ENCODE results near the gene HECA. TPM values are rescaled to one million over a fixed set of nuclear protein-coding genes. Genes with fewer than 3 reads are reported as not detected.

HECA gene
- total and polyA plus RNA-seq, 10 of the 15 experiments (the other 5 are each of a cell fraction or from before 2014, with no cell fraction given) = 0.52 to 7.2 (median 2.7) TPM

GRCh38 chr6:139187489-139187888, 52.6 kb downstream of the HECA start (continued):
- TF ChIP-seq IRF5 (IDR thresholded peaks at IDR 0.05; ENCODE audit: borderline replicate concordance) (no peak), EGR1 (IDR thresholded peaks at IDR 0.05; ENCODE audit: borderline replicate concordance in 1 of 2, low read depth in 2 of 2, low read length in 2 of 2) (no peak), NKRF (conservative IDR thresholded peaks at IDR 0.05) (no peak), PAX8 (IDR thresholded peaks at IDR 0.05) (no peak), RUNX3 (IDR thresholded peaks at IDR 0.05; ENCODE audit: low read length) (no peak), HDAC2 (IDR thresholded peaks at IDR 0.05) (no peak), PAX5 (IDR thresholded peaks at IDR 0.05; ENCODE audit: borderline replicate concordance, low read depth, low read length) (no peak)

DNA sequence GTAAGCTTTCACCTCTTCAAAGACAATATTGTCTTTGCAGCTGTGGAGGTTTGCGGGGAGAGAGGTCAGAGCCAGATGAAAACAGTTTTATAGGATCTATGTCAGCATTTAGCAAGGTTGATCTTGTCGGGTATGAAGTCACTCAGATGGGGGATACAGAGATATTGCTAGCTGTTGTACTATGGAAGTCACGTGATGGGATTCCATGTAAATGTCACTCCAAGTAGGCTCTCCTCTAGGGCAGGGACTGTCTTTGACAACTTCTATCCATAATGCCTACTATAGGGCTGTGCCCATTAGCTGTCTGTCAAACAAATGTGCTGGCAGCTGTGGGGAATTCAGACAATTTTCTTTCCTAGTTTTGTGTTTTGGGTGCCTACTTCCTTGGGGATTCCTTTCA, 54.8 kb downstream of the HECA start:
- no peak overlapping the region for H2AFZ ChIP-seq (ENCODE audit: control insufficient read depth, low read depth, low read length)
- no peak overlapping the region for H3K4me2 ChIP-seq (ENCODE audit: control insufficient read depth, insufficient read depth)
- H3K27me3 ChIP-seq (replicated peaks in 1 of 2; ENCODE audit: control insufficient read depth in 2 of 2, insufficient read depth in 2 of 2, low read length in 1 of 2) = no peaks in the 10 kb centered on the region
- FAIRE-seq = no peak
- no TSS peak for BruUV-seq (replicated peaks)
- H3K9me3 ChIP-seq (replicated peaks; ENCODE audit: control insufficient read depth, insufficient read depth, low read length) = no peaks in the 10 kb centered on the region
- ChIA-PET SMC1A (ENCODE audit: uncharacterized antibody, unreplicated experiment) (interaction anchor here (0.6 to 1.3 kb wide), 5 partner anchors 10 to 664 kb away, joined by 3 to 5 read pairs (median 3); no protein-coding TSS in a partner anchor), CTCF (interaction anchor here (0.6 kb wide), 1 partner anchor 928 kb away, joined by 3 read pairs; no protein-coding TSS in a partner anchor), RAD21 (ENCODE audit: unreplicated experiment) (no interaction called here), POLR2A (no interaction called here)
- H3K4me1 ChIP-seq (ENCODE audit: control insufficient read depth, insufficient read depth, low read length) = no peaks in the 10 kb centered on the region
- intact Hi-C loops (cut with micrococcal nuclease; ENCODE audit: unreplicated experiment) = no loop called here
- H3K9ac ChIP-seq (ENCODE audit: control insufficient read depth, insufficient read depth, low read length) = no peak overlapping the region
- in situ Hi-C loops (cut with MboI) = no loop called here
- DNase-seq (ENCODE audit: low read depth, low spot score) = no peak
- no peaks in the 10 kb centered on the region for H3K36me3 ChIP-seq (ENCODE audit: control insufficient read depth in 2 of 2, insufficient read depth in 2 of 2, low read length in 1 of 2)
- H4K20me1 ChIP-seq (ENCODE audit: control insufficient read depth, insufficient read depth) = no peaks in the 10 kb centered on the region
- TF ChIP-seq GATAD2B (conservative IDR thresholded peaks at IDR 0.05; ENCODE audit: low read depth) (no peak), RFX5 (IDR thresholded peaks at IDR 0.05; ENCODE audit: low read depth, low read length) (no peak), CTCF (IDR thresholded peaks at IDR 0.05 in 2 of 3, conservative IDR thresholded peaks at IDR 0.05 in 1 of 3; ENCODE audit: control insufficient read depth in 2 of 3, extremely low read depth in 1 of 3, insufficient read depth in 1 of 3, low read depth in 3 of 3, low read length in 3 of 3) (no peak), SMC3 (IDR thresholded peaks at IDR 0.05; ENCODE audit: borderline replicate concordance, low read length) (no peak), HDAC6 (IDR thresholded peaks at IDR 0.05; ENCODE audit: unreplicated experiment) (no peak), CREB1 (IDR thresholded peaks at IDR 0.05; ENCODE audit: low read depth) (no peak), SMAD1 (IDR thresholded peaks at IDR 0.05; ENCODE audit: low read depth, partially characterized antibody) (no peak)
- TF ChIP-seq, protein P1, sequence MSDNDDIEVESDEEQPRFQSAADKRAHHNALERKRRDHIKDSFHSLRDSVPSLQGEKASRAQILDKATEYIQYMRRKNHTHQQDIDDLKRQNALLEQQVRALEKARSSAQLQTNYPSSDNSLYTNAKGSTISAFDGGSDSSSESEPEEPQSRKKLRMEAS (IDR thresholded peaks at IDR 0.05; ENCODE audit: low read depth, low read length) = no peak
- no peak overlapping the region for H3K27ac ChIP-seq (ENCODE audit: control insufficient read depth, insufficient read depth)
- ATAC-seq = no peak
- no peak overlapping the region for H3K4me3 ChIP-seq
- H3K79me2 ChIP-seq (ENCODE audit: control insufficient read depth, insufficient read depth, low read length) = no peaks in the 10 kb centered on the region
- WGBS (ENCODE audit: insufficient coverage, insufficient replicate concordance, low lambda C conversion rate, missing lambda C conversion rate) = 59% methylated on average over 3 of the region's 3 CpGs
